Measurements from ENCODE around the gene RYR3.

Gene RYR3

GRCh38 chr15:33656168-33656567, 345.4 kb downstream of the RYR3 start:
- H3F3A ChIP-seq (ENCODE audit: control insufficient read depth, insufficient read depth), result no peaks in the 10 kb centered on the region
- no peak overlapping the region for H3K4me3 ChIP-seq (ENCODE audit: low read length)
- no peaks in the 10 kb centered on the region for H3K9me3 ChIP-seq (ENCODE audit: control insufficient read depth, insufficient read depth, low read length)
- H3K9me2 ChIP-seq (replicated peaks; ENCODE audit: control insufficient read depth, low read length), result no peaks in the 10 kb centered on the region
- H4K20me1 ChIP-seq (ENCODE audit: control insufficient read depth, insufficient read depth, low read depth, low read length), result no peaks in the 10 kb centered on the region
- no peak overlapping the region for H3K4me2 ChIP-seq (ENCODE audit: low read length)
- H3K36me3 ChIP-seq (ENCODE audit: control insufficient read depth, low read length), result no peaks in the 10 kb centered on the region
- no peaks in the 10 kb centered on the region for H3K4me1 ChIP-seq (ENCODE audit: control insufficient read depth, low read length)
- no peak overlapping the region for H3K27ac ChIP-seq (ENCODE audit: low read depth, low read length)
- H3K27me3 ChIP-seq (ENCODE audit: control insufficient read depth, low read length), result no peaks in the 10 kb centered on the region; the same call in 1 of the 2 replicates
- H3K79me2 ChIP-seq (ENCODE audit: control insufficient read depth, low read length), result no peaks in the 10 kb centered on the region
- no peak for TF ChIP-seq CTCF (IDR thresholded peaks at IDR 0.05; ENCODE audit: low read depth, low read length, poor library complexity, severe bottlenecking)
- no peak for TF ChIP-seq EZH2phosphoT487 (IDR thresholded peaks at IDR 0.05; ENCODE audit: borderline replicate concordance, low read length)

DNA sequence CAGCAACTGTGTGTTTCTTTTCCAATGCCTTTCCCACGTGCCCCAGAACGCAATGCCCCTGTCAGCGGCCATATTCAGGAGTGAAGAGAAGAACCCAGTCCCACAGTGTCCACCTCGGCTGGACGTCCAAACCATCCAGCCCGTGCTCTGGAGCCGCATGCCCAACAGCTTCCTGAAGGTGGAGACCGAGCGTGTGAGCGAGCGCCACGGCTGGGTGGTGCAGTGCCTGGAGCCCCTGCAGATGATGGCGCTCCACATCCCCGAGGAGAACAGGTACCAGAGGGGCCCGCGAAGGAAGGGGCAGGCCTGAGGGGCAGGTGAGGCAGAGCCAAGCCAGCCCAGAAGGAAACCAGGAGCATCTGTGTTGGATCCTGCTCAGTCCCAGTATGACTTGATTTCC, 349.4 kb downstream of the RYR3 start:
- no peaks in the 10 kb centered on the region for H3K4me1 ChIP-seq (ENCODE audit: control insufficient read depth, low read length)
- no peaks in the 10 kb centered on the region for H3K27me3 ChIP-seq (ENCODE audit: control insufficient read depth, low read length)
- H3K9me3 ChIP-seq (ENCODE audit: control insufficient read depth, insufficient read depth, low read length), result no peaks in the 10 kb centered on the region
- H4K20me1 ChIP-seq (ENCODE audit: control insufficient read depth, insufficient read depth, low read depth, low read length), result no peaks in the 10 kb centered on the region
- H3K9me2 ChIP-seq (replicated peaks; ENCODE audit: control insufficient read depth, low read length), result no peaks in the 10 kb centered on the region
- H3K4me2 ChIP-seq (ENCODE audit: low read length), result no peak overlapping the region
- H3K79me2 ChIP-seq (ENCODE audit: control insufficient read depth, low read length), result no peaks in the 10 kb centered on the region
- H3K4me3 ChIP-seq (ENCODE audit: low read length), result no peak overlapping the region
- no peaks in the 10 kb centered on the region for H3K36me3 ChIP-seq (ENCODE audit: control insufficient read depth, low read length)
- no peak overlapping the region for H3K27ac ChIP-seq (ENCODE audit: low read depth, low read length)
- TF ChIP-seq EZH2phosphoT487 (IDR thresholded peaks at IDR 0.05; ENCODE audit: borderline replicate concordance, low read length) (no peak), CTCF (IDR thresholded peaks at IDR 0.05; ENCODE audit: low read depth, low read length, poor library complexity, severe bottlenecking) (no peak)
- no peaks in the 10 kb centered on the region for H3F3A ChIP-seq (ENCODE audit: control insufficient read depth, insufficient read depth)

DNA sequence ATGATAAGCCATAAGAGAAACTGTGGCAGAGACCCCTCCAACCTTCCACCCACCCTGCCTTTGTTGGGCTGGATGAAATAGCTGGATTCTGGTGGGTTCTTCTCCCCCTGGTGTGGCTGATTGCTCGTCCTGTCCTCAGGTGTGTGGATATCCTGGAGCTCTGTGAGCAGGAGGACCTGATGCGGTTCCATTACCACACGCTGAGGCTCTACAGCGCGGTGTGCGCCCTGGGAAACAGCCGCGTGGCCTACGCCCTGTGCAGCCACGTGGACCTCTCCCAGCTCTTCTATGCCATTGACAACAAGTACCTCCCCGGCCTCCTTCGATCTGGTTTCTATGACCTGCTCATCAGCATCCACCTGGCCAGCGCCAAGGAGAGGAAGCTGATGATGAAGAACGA, 351.2 kb downstream of the RYR3 start:
- H3K27ac ChIP-seq (ENCODE audit: low read depth, low read length), result no peak overlapping the region
- no peaks in the 10 kb centered on the region for H3K36me3 ChIP-seq (ENCODE audit: control insufficient read depth, low read length)
- no peaks in the 10 kb centered on the region for H3K9me3 ChIP-seq (ENCODE audit: control insufficient read depth, insufficient read depth, low read length)
- no peaks in the 10 kb centered on the region for H3F3A ChIP-seq (ENCODE audit: control insufficient read depth, insufficient read depth)
- H3K9me2 ChIP-seq (replicated peaks; ENCODE audit: control insufficient read depth, low read length), result no peaks in the 10 kb centered on the region
- no peaks in the 10 kb centered on the region for H3K27me3 ChIP-seq (ENCODE audit: control insufficient read depth, low read length)
- no peak overlapping the region for H3K4me3 ChIP-seq (ENCODE audit: low read length)
- no peaks in the 10 kb centered on the region for H4K20me1 ChIP-seq (ENCODE audit: control insufficient read depth, insufficient read depth, low read depth, low read length)
- no peaks in the 10 kb centered on the region for H3K79me2 ChIP-seq (ENCODE audit: control insufficient read depth, low read length)
- no peaks in the 10 kb centered on the region for H3K4me1 ChIP-seq (ENCODE audit: control insufficient read depth, low read length)
- no peak overlapping the region for H3K4me2 ChIP-seq (ENCODE audit: low read length)
- no peak for TF ChIP-seq EZH2phosphoT487 (IDR thresholded peaks at IDR 0.05; ENCODE audit: borderline replicate concordance, low read length)
- TF ChIP-seq CTCF (IDR thresholded peaks at IDR 0.05; ENCODE audit: low read depth, low read length, poor library complexity, severe bottlenecking), result no peak

DNA sequence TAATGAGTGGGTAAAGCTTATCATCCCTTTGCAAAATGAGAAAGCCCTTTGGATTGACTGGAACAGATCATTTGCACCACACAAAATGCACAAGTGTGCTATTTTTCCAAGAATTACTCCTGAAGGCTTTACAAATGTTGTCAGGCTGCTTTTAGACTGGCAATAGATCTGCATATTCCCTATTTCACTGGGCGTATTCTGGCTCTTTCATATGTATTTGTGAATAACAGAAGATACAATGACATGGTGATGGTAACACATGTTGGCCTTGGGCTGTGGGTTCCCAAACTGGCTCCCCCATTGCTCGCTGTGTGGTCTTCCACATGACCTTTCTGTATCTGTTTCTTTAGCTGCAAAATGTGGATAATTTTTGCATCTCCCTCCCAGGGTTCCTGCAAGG, 354.2 kb downstream of the RYR3 start:
- H3K27me3 ChIP-seq (ENCODE audit: control insufficient read depth, low read length), result no peaks in the 10 kb centered on the region
- no peak overlapping the region for H3K4me2 ChIP-seq (ENCODE audit: low read length)
- no peaks in the 10 kb centered on the region for H3K9me3 ChIP-seq (ENCODE audit: control insufficient read depth, insufficient read depth, low read length)
- H3F3A ChIP-seq (ENCODE audit: control insufficient read depth, insufficient read depth), result no peaks in the 10 kb centered on the region
- no peak for TF ChIP-seq EZH2phosphoT487 (IDR thresholded peaks at IDR 0.05; ENCODE audit: borderline replicate concordance, low read length)
- no peak overlapping the region for H3K27ac ChIP-seq (ENCODE audit: low read depth, low read length)
- H3K36me3 ChIP-seq (ENCODE audit: control insufficient read depth, low read length), result no peaks in the 10 kb centered on the region
- H3K9me2 ChIP-seq (replicated peaks; ENCODE audit: control insufficient read depth, low read length), result no peaks in the 10 kb centered on the region
- no peaks in the 10 kb centered on the region for H3K79me2 ChIP-seq (ENCODE audit: control insufficient read depth, low read length)
- H3K4me3 ChIP-seq (ENCODE audit: low read length), result no peak overlapping the region
- no peaks in the 10 kb centered on the region for H4K20me1 ChIP-seq (ENCODE audit: control insufficient read depth, insufficient read depth, low read depth, low read length)
- no peaks in the 10 kb centered on the region for H3K4me1 ChIP-seq (ENCODE audit: control insufficient read depth, low read length)

All from DOHH2 (cell line).